ES-I3 (cell line): ENCODE data around the gene CFAP97D1.

ENCODE experiments used
- H3K36me3 ChIP-seq: 2 replicates; pipeline ENCODE4 v1.6.1; 2013; ENCODE audit warnings: mild to moderate bottlenecking, low read length, control low read depth, moderate library complexity; ENCODE audit not compliant: insufficient read depth
- H3K4me1 ChIP-seq: 2 replicates; pipeline ENCODE4 v1.6.1; 2013; ENCODE audit warnings: mild to moderate bottlenecking, control low read depth, low read length; ENCODE audit not compliant: insufficient read depth
- H3K9ac ChIP-seq: 2 replicates; pipeline ENCODE4 v1.6.1; 2013; ENCODE audit warnings: low read depth, mild to moderate bottlenecking, low read length, moderate library complexity
- H3K9me3 ChIP-seq: 2 replicates; pipeline ENCODE4 v1.6.1; 2013; ENCODE audit warnings: mild to moderate bottlenecking, low read length, moderate library complexity; ENCODE audit not compliant: control insufficient read depth, insufficient read depth

Gene CFAP97D1

GRCh38 chr17:43834106-43834505 lies 53.9 kb downstream of the CFAP97D1 start:
- Histone ChIP-seq H3K36me3 (no peaks in the 10 kb centered on the region), H3K9me3 (peaks cover 5% of the 10 kb centered on the region; the same call in 1 of the 2 replicates), H3K4me1 (peaks cover 9% of the 10 kb centered on the region; the same call in 1 of the 2 replicates), H3K9ac (no peak overlapping the region)
